Left lobe of liver (tissue), 2 donors: ENCODE results near the gene SIRT7. TPM values are rescaled to one million over a fixed set of nuclear protein-coding genes. Genes with fewer than 3 reads are reported as not detected.
A peak's percentile ranks its signal among the peaks of the same experiment; 100 is the strongest.

ENCODE experiments used
- ATAC-seq: fragments of 200-7000 bp; cut with Tn5 transposase; one replicate; pipeline ENCODE4 v1.9.1; 2020; ENCODE audit warnings: mild to moderate bottlenecking, moderate library complexity
- DNase-seq: peaks from one replicate; pipeline ENCODE4 v3.0.0-alpha.2; 2020; ENCODE audit warnings: low spot score
- total RNA-seq: library from RNA; stranded (reverse); gene quantifications from one replicate; pipeline ENCODE4 v1.2.1, GENCODE V29; 2021
- donor health status: DM: no; HTN: no; CAD: no; lungs with moderate emphysema.
- donor health status: DM: no; HTN: yes; CAD: no.

SIRT7 gene
- total RNA-seq, 1 donor from 2014 or later, result 18.0 TPM

DNA sequence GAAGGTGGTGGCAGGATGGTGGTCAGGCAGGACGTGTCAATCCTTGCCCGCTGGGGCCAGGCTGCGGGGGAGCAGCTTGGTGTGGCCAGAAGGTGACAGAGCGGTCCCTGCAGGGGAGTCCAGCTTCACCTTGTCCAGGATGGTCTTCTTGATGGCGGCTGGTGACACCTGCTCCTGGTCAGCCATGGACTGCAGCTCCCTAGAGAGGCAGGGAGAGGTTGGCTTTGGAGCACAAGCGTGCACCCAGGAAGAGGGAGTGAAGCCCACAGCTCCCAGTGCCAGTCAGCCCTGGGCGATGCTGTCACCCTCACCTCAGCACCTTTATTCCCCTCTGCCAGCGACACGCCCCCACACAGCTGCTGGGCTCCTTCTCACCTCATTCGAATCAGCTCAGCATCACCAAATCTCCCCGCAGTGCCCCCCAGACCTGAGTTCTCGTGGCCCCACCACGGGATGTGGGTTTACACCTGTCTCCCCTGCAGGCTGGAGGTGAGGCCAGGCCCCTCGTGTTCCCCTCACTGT lies 15.3 kb upstream of the SIRT7 start:
- ATAC-seq, result no peak
- DNase-seq, result no peak

- ATAC-seq, result no peak
- no peak for DNase-seq
Observed at GRCh38 chr17:81932333-81932983, 14.5 kb upstream of the SIRT7 start.

DNA sequence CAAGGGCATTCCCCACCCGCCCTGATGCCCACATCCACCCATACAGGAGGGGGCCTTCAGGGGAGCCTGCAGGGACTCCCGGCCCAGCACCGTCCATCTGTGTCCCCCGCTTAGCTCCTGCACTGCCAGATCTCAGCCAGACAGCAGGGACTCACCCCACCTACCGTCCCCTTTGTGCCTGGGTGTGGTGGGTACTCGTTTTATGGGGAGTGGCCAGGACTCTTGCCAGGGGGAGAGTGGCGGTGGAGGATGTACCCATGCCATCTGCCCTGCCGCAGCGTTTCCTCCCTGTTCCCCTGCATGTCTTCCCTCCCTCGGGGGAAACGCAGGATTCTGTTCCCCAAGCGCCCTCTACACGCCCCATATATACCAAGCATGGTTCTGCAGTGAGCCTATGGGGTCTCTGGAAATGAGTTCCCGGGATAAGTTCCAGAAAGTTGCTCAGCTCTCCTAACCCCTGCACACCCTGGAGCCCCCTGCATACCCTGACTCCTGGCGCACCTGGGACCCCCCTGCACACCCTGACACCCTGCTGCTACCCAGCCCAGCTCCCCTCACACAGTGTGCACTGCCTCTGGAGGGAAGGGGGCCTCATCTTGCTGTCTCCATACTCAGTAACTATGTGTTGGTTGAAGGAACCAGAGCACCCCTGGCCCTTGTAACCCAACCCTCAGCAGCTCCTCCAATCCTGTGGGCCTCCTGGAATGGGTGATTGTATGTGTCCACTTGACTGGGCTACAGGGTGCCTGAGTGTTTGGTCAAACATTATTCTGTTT lies 13.8 kb upstream of the SIRT7 start:
- ATAC-seq (no peak), DNase-seq (no peak)

- DNase-seq, result no peak
Observed at GRCh38 chr17:81931189-81931556, 13.2 kb upstream of the SIRT7 start.

GRCh38 chr17:81930142-81931125 lies 12.5 kb upstream of the SIRT7 start:
- ATAC-seq (peak; percentile 52), DNase-seq (peak; percentile 80)

More at GRCh38 chr17:81931189-81931556, 13.2 kb upstream of the SIRT7 start:
- no peak for ATAC-seq

GRCh38 chr17:81929253-81930141 lies 11.5 kb upstream of the SIRT7 start:
- ATAC-seq (no peak), DNase-seq (no peak)

DNA sequence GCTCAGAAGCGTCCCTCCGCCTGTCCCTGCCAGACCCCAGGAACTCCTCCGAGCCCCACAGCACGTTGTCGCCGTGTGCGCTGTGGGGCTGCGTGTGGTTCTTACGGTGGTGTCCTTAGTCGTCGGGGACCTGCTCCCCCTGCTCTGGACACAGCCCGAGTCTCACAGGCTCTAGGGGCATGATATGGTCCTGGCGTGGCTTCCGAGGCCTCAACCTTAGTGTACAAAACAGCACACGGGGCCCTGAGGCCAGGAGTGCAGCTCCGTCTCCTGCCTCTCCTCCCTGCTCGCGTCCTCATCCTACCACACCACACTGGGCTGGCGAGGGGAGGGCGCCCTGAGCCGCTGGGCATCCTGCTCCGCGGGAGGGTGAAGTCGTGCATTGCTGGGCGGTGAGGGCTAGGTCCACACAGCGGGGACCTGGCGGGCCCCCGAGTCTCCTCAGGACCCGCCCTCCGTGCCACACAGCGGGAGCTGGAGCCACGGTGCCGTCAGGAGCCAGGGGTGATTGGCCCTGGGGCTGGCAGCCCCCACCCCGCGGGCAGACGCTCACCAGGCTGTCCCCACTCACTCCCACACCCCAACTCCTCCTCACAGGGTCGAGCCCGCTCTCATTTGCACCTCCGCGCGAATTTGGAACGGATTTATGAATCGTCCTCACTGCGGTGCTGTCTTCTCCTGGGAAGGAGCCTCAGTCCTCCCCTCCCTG lies 10.7 kb upstream of the SIRT7 start:
- DNase-seq (no peak), ATAC-seq (no peak)

- ATAC-seq, result peak; percentile 20
Observed at GRCh38 chr17:81927653-81928543, 9.9 kb upstream of the SIRT7 start, which contains the start of gene MAFG. TSS of gene MAFG (minus strand) at chr17:81927735. CDS start at chr17:81923185, 4,550 bp downstream.

DNA sequence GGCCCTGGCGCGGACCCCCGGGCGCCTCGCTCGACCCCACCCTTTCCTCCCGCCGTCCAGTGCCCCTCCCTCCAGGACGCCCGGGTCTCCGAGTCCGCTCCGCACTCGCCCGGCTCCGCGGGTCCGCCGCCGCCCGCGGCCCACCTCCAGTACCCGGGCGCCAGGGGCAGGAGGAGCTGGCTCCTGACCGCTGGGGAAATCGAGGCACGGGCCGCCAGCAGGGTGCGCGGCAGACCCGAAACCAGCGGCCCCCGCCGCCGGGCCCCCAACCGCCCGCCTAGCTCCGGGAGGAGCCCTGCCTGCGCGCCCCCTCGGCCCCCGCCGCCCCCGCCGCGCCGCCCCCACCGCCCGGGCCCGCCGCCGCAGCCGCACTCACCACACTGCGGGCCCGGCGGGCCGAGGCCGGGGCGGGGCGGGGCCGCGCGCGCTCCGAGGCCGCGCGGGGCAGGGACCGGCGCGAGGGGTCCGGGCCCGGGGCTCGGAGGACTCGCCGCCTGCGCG lies 9.2 kb upstream of the SIRT7 start:
- ATAC-seq, result no peak
- DNase-seq, result no peak

More at GRCh38 chr17:81927653-81928543, 9.9 kb upstream of the SIRT7 start, which contains the start of gene MAFG:
- DNase-seq, result peak; percentile 92

- ATAC-seq (peak; percentile 63), DNase-seq (peak; percentile 91)
Observed at GRCh38 chr17:81926451-81927151, 8.6 kb upstream of the SIRT7 start.

DNA sequence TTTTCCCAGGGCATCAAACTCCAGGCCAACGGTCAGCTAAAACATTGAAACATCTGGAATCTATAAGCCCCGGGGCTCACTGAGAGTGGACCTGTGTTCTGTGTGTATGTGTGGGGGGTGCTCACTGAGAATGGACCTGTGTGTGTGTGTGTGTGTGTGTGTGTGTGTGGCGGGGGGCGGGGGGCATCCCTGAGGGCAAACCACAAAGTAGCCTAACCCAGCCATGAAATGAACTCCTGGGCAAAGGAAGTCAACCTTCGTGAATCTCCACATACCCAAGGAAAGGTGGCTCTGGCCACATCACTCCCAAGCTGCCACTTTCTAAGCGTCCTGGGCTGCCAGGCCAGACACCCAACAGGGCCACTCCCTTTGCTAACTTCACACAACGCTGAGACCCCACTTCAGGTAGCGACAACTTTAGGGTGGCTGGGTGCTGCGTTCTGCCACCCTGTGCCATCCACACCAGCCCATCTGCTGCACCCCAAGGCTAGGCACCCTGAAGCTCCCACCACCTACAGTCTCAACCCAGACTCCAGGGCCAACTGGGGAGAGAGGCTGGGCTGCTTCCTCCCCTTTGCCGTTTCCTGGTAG lies 8.0 kb upstream of the SIRT7 start:
- ATAC-seq, result no peak
- DNase-seq, result no peak

DNA sequence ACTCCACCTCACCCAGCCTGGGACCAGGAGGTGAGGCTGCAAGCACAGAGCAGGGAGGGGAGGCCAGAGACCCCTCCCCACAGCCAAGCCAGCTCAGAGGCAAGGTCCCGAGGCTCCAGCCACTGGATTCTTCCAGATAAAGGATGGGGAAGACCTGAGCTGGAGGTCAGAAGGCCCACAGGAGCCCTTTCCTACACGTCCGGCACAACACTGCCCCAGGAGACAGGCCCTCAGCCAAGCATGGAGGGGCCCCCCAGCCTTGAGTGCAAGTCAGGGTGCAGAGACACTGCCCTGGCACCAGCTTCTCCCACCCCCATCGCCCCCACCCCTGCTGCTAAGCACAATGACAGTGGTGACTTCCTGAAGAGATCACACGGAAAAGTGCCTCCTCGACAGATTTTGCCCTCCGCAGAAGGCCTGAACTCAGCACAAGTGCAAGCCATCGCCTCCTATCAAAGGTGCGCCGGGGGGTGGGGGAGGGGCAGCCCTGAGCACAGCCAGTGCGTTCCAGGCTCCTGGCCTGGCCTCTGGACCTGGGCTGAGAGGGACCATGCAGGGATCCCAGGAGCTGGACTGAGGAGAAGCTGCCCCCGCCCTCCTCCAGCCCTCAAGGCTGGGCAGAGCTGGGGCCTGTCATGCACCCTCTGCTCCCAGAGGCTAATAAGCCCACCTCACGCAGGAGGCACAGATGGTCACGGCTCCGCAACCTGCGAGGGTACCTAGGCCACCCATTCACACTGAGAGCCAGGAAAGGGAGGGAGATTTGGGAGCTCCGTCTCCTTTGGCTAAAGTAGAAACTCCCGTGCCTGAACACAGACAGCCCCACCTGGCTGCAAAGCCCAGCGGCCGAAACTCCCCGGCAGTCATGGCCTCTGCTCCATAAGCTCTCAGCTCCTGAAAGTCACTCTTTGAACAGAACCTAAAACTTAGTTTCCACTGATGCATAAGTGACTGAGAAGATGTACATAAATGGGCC lies 6.9 kb upstream of the SIRT7 start:
- DNase-seq (peak; percentile 82), ATAC-seq (peak; percentile 55)

- DNase-seq (peak; percentile 76), ATAC-seq (peak; percentile 40)
Observed at GRCh38 chr17:81923302-81924260, 5.6 kb upstream of the SIRT7 start.

GRCh38 chr17:81922566-81923301 lies 4.8 kb upstream of the SIRT7 start:
- no peak for ATAC-seq
- DNase-seq, result no peak
